ENCODE results near the gene RAD1.

Gene RAD1

DNA sequence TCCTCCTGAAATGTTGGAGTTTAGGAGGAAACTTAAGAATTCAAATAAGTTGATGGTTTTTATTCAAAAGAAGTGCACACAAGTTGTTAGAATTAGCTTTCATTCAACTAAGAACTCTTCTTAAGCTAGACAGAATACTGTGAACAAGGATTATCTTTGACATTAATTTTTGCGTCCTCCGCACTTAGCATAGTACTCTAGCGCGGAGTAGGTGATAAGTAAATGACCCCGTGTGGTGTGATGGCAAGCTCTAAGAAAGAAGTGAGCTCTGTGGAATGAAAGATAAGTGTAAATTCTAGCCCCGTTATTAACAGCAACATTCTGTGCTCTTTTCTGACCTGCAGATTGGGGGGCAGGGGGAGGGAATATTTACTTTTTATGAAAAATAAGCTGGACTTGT lies 1.2 kb upstream of the RAD1 start:
- TF ChIP-seq BACH2 (CRISPR knock-in tag; IDR thresholded peaks at IDR 0.05; ENCODE audit: borderline replicate concordance) = no peak
- no peak for TF ChIP-seq ZFP30 (CRISPR knock-in tag; IDR thresholded peaks at IDR 0.05)
- TF ChIP-seq ARNTL (CRISPR knock-in tag; IDR thresholded peaks at IDR 0.05; ENCODE audit: borderline replicate concordance, low read depth) = no peak
- no peak for TF ChIP-seq ISL1 (CRISPR knock-in tag; IDR thresholded peaks at IDR 0.05)
- no peak for TF ChIP-seq PPARA (CRISPR knock-in tag; IDR thresholded peaks at IDR 0.05; ENCODE audit: borderline replicate concordance)
- no peak for TF ChIP-seq ZNF565 (CRISPR knock-in tag; conservative IDR thresholded peaks at IDR 0.05; ENCODE audit: low read depth)
- TF ChIP-seq, protein P1, sequence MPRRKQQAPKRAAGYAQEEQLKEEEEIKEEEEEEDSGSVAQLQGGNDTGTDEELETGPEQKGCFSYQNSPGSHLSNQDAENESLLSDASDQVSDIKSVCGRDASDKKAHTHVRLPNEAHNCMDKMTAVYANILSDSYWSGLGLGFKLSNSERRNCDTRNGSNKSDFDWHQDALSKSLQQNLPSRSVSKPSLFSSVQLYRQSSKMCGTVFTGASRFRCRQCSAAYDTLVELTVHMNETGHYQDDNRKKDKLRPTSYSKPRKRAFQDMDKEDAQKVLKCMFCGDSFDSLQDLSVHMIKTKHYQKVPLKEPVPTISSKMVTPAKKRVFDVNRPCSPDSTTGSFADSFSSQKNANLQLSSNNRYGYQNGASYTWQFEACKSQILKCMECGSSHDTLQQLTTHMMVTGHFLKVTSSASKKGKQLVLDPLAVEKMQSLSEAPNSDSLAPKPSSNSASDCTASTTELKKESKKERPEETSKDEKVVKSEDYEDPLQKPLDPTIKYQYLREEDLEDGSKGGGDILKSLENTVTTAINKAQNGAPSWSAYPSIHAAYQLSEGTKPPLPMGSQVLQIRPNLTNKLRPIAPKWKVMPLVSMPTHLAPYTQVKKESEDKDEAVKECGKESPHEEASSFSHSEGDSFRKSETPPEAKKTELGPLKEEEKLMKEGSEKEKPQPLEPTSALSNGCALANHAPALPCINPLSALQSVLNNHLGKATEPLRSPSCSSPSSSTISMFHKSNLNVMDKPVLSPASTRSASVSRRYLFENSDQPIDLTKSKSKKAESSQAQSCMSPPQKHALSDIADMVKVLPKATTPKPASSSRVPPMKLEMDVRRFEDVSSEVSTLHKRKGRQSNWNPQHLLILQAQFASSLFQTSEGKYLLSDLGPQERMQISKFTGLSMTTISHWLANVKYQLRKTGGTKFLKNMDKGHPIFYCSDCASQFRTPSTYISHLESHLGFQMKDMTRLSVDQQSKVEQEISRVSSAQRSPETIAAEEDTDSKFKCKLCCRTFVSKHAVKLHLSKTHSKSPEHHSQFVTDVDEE (CRISPR knock-in tag; IDR thresholded peaks at IDR 0.05) = no peak
- TF ChIP-seq ZFP3 (CRISPR knock-in tag; IDR thresholded peaks at IDR 0.05) = no peak
- TF ChIP-seq, protein P2, sequence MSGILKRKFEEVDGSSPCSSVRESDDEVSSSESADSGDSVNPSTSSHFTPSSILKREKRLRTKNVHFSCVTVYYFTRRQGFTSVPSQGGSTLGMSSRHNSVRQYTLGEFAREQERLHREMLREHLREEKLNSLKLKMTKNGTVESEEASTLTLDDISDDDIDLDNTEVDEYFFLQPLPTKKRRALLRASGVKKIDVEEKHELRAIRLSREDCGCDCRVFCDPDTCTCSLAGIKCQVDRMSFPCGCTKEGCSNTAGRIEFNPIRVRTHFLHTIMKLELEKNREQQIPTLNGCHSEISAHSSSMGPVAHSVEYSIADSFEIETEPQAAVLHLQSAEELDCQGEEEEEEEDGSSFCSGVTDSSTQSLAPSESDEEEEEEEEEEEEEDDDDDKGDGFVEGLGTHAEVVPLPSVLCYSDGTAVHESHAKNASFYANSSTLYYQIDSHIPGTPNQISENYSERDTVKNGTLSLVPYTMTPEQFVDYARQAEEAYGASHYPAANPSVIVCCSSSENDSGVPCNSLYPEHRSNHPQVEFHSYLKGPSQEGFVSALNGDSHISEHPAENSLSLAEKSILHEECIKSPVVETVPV (CRISPR knock-in tag; IDR thresholded peaks at IDR 0.05) = no peak
- no peak for TF ChIP-seq ZNF8 (CRISPR knock-in tag; IDR thresholded peaks at IDR 0.05)
- TF ChIP-seq GLIS3 (CRISPR knock-in tag; IDR thresholded peaks at IDR 0.05) = no peak
- TF ChIP-seq CSDC2 (CRISPR knock-in tag; IDR thresholded peaks at IDR 0.05) = no peak
- no peak for TF ChIP-seq ZNF70 (CRISPR knock-in tag; IDR thresholded peaks at IDR 0.05)
- no peak for TF ChIP-seq TCF4 (CRISPR knock-in tag; IDR thresholded peaks at IDR 0.05; ENCODE audit: borderline replicate concordance)
- TF ChIP-seq, protein P3, sequence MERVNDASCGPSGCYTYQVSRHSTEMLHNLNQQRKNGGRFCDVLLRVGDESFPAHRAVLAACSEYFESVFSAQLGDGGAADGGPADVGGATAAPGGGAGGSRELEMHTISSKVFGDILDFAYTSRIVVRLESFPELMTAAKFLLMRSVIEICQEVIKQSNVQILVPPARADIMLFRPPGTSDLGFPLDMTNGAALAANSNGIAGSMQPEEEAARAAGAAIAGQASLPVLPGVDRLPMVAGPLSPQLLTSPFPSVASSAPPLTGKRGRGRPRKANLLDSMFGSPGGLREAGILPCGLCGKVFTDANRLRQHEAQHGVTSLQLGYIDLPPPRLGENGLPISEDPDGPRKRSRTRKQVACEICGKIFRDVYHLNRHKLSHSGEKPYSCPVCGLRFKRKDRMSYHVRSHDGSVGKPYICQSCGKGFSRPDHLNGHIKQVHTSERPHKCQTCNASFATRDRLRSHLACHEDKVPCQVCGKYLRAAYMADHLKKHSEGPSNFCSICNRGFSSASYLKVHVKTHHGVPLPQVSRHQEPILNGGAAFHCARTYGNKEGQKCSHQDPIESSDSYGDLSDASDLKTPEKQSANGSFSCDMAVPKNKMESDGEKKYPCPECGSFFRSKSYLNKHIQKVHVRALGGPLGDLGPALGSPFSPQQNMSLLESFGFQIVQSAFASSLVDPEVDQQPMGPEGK (CRISPR knock-in tag; IDR thresholded peaks at IDR 0.05; ENCODE audit: borderline replicate concordance) = no peak
- TF ChIP-seq ESRRG (CRISPR knock-in tag; IDR thresholded peaks at IDR 0.05) = no peak
- no peak for TF ChIP-seq TOX (CRISPR knock-in tag; IDR thresholded peaks at IDR 0.05; ENCODE audit: borderline replicate concordance)
- no peak for TF ChIP-seq RARB (CRISPR knock-in tag; IDR thresholded peaks at IDR 0.05)
- no peak for TF ChIP-seq ZC3H10 (CRISPR knock-in tag; IDR thresholded peaks at IDR 0.05)
- TF ChIP-seq, protein P4, sequence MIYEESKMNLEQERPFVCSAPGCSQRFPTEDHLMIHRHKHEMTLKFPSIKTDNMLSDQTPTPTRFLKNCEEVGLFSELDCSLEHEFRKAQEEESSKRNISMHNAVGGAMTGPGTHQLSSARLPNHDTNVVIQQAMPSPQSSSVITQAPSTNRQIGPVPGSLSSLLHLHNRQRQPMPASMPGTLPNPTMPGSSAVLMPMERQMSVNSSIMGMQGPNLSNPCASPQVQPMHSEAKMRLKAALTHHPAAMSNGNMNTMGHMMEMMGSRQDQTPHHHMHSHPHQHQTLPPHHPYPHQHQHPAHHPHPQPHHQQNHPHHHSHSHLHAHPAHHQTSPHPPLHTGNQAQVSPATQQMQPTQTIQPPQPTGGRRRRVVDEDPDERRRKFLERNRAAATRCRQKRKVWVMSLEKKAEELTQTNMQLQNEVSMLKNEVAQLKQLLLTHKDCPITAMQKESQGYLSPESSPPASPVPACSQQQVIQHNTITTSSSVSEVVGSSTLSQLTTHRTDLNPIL (CRISPR knock-in tag; IDR thresholded peaks at IDR 0.05; ENCODE audit: low read depth) = no peak
- ATAC-seq = no peak

DNA sequence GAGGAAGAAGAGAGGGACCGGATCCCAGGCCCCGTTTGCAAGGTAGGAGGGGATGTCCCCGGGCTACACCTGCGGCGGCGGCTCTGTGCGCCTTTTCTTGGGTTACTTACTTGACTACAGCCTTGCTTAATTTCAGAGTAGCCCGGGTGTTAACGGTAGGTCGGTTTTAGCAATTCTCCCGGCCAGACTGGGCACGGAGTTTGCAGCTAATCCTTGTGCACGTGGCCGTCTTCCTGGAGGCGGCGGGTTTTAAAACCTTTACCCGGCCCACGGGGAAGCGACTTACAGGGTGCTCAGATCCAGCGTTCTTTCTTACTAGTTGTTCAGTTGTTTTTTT lies 520 bp upstream of the RAD1 start:
- peak; percentile 5 for ATAC-seq
- TF ChIP-seq, protein P2 (CRISPR knock-in tag; IDR thresholded peaks at IDR 0.05) = no peak
- no peak for TF ChIP-seq ZFP3 (CRISPR knock-in tag; IDR thresholded peaks at IDR 0.05)
- TF ChIP-seq ARNTL (CRISPR knock-in tag; IDR thresholded peaks at IDR 0.05; ENCODE audit: borderline replicate concordance, low read depth) = no peak
- no peak for TF ChIP-seq ZNF70 (CRISPR knock-in tag; IDR thresholded peaks at IDR 0.05)
- TF ChIP-seq ZC3H10 (CRISPR knock-in tag; IDR thresholded peaks at IDR 0.05) = no peak
- no peak for TF ChIP-seq ISL1 (CRISPR knock-in tag; IDR thresholded peaks at IDR 0.05)
- TF ChIP-seq ZNF8 (CRISPR knock-in tag; IDR thresholded peaks at IDR 0.05) = no peak
- TF ChIP-seq, protein P3 (CRISPR knock-in tag; IDR thresholded peaks at IDR 0.05; ENCODE audit: borderline replicate concordance) = no peak
- TF ChIP-seq TCF4 (CRISPR knock-in tag; IDR thresholded peaks at IDR 0.05; ENCODE audit: borderline replicate concordance) = no peak
- TF ChIP-seq BACH2 (CRISPR knock-in tag; IDR thresholded peaks at IDR 0.05; ENCODE audit: borderline replicate concordance) = no peak
- TF ChIP-seq CSDC2 (CRISPR knock-in tag; IDR thresholded peaks at IDR 0.05) = no peak
- TF ChIP-seq, protein P5, sequence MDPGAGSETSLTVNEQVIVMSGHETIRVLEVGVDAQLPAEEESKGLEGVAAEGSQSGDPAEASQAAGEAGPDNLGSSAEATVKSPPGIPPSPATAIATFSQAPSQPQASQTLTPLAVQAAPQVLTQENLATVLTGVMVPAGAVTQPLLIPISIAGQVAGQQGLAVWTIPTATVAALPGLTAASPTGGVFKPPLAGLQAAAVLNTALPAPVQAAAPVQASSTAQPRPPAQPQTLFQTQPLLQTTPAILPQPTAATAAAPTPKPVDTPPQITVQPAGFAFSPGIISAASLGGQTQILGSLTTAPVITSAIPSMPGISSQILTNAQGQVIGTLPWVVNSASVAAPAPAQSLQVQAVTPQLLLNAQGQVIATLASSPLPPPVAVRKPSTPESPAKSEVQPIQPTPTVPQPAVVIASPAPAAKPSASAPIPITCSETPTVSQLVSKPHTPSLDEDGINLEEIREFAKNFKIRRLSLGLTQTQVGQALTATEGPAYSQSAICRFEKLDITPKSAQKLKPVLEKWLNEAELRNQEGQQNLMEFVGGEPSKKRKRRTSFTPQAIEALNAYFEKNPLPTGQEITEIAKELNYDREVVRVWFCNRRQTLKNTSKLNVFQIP (CRISPR knock-in tag; IDR thresholded peaks at IDR 0.05; ENCODE audit: borderline replicate concordance, low read depth) = no peak
- no peak for TF ChIP-seq OSR1 (CRISPR knock-in tag; IDR thresholded peaks at IDR 0.05)
- no peak for TF ChIP-seq SNAI2 (CRISPR knock-in tag; IDR thresholded peaks at IDR 0.05)
- TF ChIP-seq ZNF565 (CRISPR knock-in tag; conservative IDR thresholded peaks at IDR 0.05; ENCODE audit: low read depth) = no peak
- TF ChIP-seq, protein P4 (CRISPR knock-in tag; IDR thresholded peaks at IDR 0.05; ENCODE audit: low read depth) = no peak
- no peak for TF ChIP-seq ESRRG (CRISPR knock-in tag; IDR thresholded peaks at IDR 0.05)
